SU-DHL-6 (cell line): Measurements from ENCODE around the gene LRRC4C.

Source experiments
- CTCF ChIP-seq: fragments of 200-600 bp; sonication (generic); IDR thresholded peaks from one replicate; pipeline ENCODE4 v1.5.1; 2017; ENCODE audit warnings: antibody characterized with exemption, mild to moderate bottlenecking, low read length, moderate library complexity; ENCODE audit not compliant: insufficient read depth, poor library complexity, severe bottlenecking
- EZH2phosphoT487 ChIP-seq: fragments of 200-600 bp; sonication (generic), shearing (Covaris generic); conservative IDR thresholded peaks from 2 replicates; pipeline ENCODE4 v1.6.1; 2018; ENCODE audit warnings: mild to moderate bottlenecking, antibody characterized with exemption, low read length, moderate library complexity, mixed read lengths

DNA sequence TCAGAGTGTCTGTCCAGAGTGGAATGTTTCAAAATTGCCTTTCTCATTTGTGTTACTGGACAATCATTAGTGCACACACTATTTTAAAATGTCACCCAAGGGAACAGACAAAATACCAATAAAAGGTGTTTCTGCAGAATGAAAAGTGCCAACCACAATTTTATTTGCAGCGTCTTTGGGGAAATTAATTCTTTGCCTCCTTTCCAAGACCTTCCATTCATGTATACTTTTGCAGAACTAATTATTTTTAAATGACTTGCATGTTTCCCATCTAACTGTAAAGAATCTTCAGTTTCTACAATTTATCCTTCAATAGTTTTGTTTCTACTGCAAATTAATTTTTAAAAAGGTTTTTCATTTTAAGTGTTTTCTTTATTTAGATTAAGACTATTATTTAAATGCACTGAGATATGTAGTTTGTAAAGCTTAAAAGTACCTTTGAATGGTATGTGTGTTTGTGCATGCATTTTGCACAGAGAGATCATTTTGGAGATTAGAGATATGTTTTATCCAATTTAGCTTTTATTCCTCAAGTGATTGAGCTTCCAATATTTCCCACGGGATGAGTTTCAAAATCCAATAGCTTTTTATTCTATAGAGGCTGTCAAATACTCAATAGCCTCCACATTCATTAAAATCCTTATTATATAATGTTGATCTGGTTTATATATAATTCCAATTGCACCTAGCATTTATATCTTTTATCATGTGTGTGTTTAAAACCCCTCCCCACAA lies 1235.7 kb downstream of the LRRC4C start:
- TF ChIP-seq CTCF (no peak), EZH2phosphoT487 (no peak)
